ENCODE results near the gene USP20. TPM values are rescaled to one million over a fixed set of nuclear protein-coding genes. Genes with fewer than 3 reads are reported as not detected.

Gene USP20
- total RNA-seq, 1 experiment from 2014 or later = 17.1 TPM

GRCh38 chr9:129841071-129841470 is 5.8 kb downstream of the USP20 start:
- intact Hi-C loops (cut with micrococcal nuclease) = no loop called here
- Mint-ChIP-seq H3K27me3 (ENCODE audit: insufficient read depth, unreplicated experiment) (no peaks in the 10 kb centered on the region), H3K4me3 (ENCODE audit: unreplicated experiment) (no peak overlapping the region), H3K4me1 (ENCODE audit: insufficient read depth, unreplicated experiment) (peaks cover 15% of the 10 kb centered on the region), H3K36me3 (ENCODE audit: insufficient read depth, unreplicated experiment) (no peaks in the 10 kb centered on the region), H3K9me3 (ENCODE audit: unreplicated experiment) (no peaks in the 10 kb centered on the region), H3K27ac (ENCODE audit: low read depth, unreplicated experiment) (no peak overlapping the region)
- DNase-seq (ENCODE audit: unreplicated experiment) = no peak
- POLR2A ChIA-PET = no interaction called here
- TF ChIP-seq CTCF (IDR thresholded peaks at IDR 0.05; ENCODE audit: unreplicated experiment) = no peak
- CTCF ChIA-PET = interaction anchor here (1.0 kb wide), 1 partner anchor 14 kb away, joined by 3 read pairs; no protein-coding TSS in a partner anchor
- BruUV-seq (replicated peaks) = no TSS peak

- no peaks in the 10 kb centered on the region for H3K4me1 Mint-ChIP-seq (ENCODE audit: insufficient read depth, unreplicated experiment)
- POLR2A ChIA-PET = interaction anchor here (0.6 kb wide), 1 partner anchor 121 kb away, joined by 3 read pairs; no protein-coding TSS in a partner anchor
- no peak for DNase-seq (ENCODE audit: unreplicated experiment)
- H3K4me3 Mint-ChIP-seq (ENCODE audit: unreplicated experiment) = no peak overlapping the region
- BruUV-seq (replicated peaks) = no TSS peak
- H3K27ac Mint-ChIP-seq (ENCODE audit: low read depth, unreplicated experiment) = no peak overlapping the region
- H3K9me3 Mint-ChIP-seq (ENCODE audit: unreplicated experiment) = no peaks in the 10 kb centered on the region
- CTCF ChIA-PET = no interaction called here
- peaks cover 7% of the 10 kb centered on the region for H3K36me3 Mint-ChIP-seq (ENCODE audit: insufficient read depth, unreplicated experiment)
- intact Hi-C loops (cut with micrococcal nuclease) = no loop called here
- no peak for TF ChIP-seq CTCF (IDR thresholded peaks at IDR 0.05; ENCODE audit: unreplicated experiment)
- no peaks in the 10 kb centered on the region for H3K27me3 Mint-ChIP-seq (ENCODE audit: insufficient read depth, unreplicated experiment)
Measured at GRCh38 chr9:129845373-129845772, 10.1 kb downstream of the USP20 start.

GRCh38 chr9:129848712-129849441 is 13.6 kb downstream of the USP20 start:
- intact Hi-C loops (cut with micrococcal nuclease) = no loop called here
- ChIA-PET CTCF (interaction anchor here (0.8 kb wide), 1 partner anchor 35 kb away, joined by 5 read pairs; no protein-coding TSS in a partner anchor), POLR2A (interaction anchor here (0.7 kb wide), 1 partner anchor 35 kb away, joined by 3 read pairs; no protein-coding TSS in a partner anchor)
- H3K27me3 Mint-ChIP-seq (ENCODE audit: insufficient read depth, unreplicated experiment) = no peaks in the 10 kb centered on the region
- no peak overlapping the region for H3K4me3 Mint-ChIP-seq (ENCODE audit: unreplicated experiment)
- peaks cover 23% of the 10 kb centered on the region for H3K36me3 Mint-ChIP-seq (ENCODE audit: insufficient read depth, unreplicated experiment)
- no TSS peak for BruUV-seq (replicated peaks)
- H3K4me1 Mint-ChIP-seq (ENCODE audit: insufficient read depth, unreplicated experiment) = no peaks in the 10 kb centered on the region
- H3K27ac Mint-ChIP-seq (ENCODE audit: low read depth, unreplicated experiment) = no peak overlapping the region
- no peak for DNase-seq (ENCODE audit: unreplicated experiment)
- TF ChIP-seq CTCF (IDR thresholded peaks at IDR 0.05; ENCODE audit: unreplicated experiment) = no peak
- H3K9me3 Mint-ChIP-seq (ENCODE audit: unreplicated experiment) = no peaks in the 10 kb centered on the region

GRCh38 chr9:129849901-129850300 is 14.6 kb downstream of the USP20 start:
- BruUV-seq (replicated peaks) = no TSS peak
- Mint-ChIP-seq H3K27ac (ENCODE audit: low read depth, unreplicated experiment) (no peak overlapping the region), H3K9me3 (ENCODE audit: unreplicated experiment) (no peaks in the 10 kb centered on the region), H3K4me1 (ENCODE audit: insufficient read depth, unreplicated experiment) (no peaks in the 10 kb centered on the region), H3K4me3 (ENCODE audit: unreplicated experiment) (no peak overlapping the region), H3K27me3 (ENCODE audit: insufficient read depth, unreplicated experiment) (no peaks in the 10 kb centered on the region), H3K36me3 (ENCODE audit: insufficient read depth, unreplicated experiment) (peaks cover 25% of the 10 kb centered on the region)
- no peak for TF ChIP-seq CTCF (IDR thresholded peaks at IDR 0.05; ENCODE audit: unreplicated experiment)
- intact Hi-C loops (cut with micrococcal nuclease) = no loop called here
- ChIA-PET POLR2A (interaction anchor here (0.7 kb wide), 1 partner anchor 34 kb away, joined by 3 read pairs; no protein-coding TSS in a partner anchor), CTCF (no interaction called here)
- no peak for DNase-seq (ENCODE audit: unreplicated experiment)

All from MCF 10A (cell line).